ENCODE data around the gene CCZ1.
"Not testable (repeated sequence)": the region's sequence is repeated elsewhere in the genome, so short reads cannot be mapped to it uniquely, and the experiment has no call there.

CCZ1 gene

GRCh38 chr7:5898480-5899224 is at the start of gene CCZ1:
TSS of gene CCZ1 (plus strand) at chr7:5898733. CDS start at chr7:5898800, 67 bp downstream.
- DNase-seq (ENCODE audit: low read depth in 3 of 3), result peak in 2 of 3 experiments; percentile 54 to 68

- no peak for DNase-seq (ENCODE audit: low read depth in 3 of 3)
Observed at GRCh38 chr7:5850944-5851343, 47.6 kb upstream of the CCZ1 start.

- DNase-seq (ENCODE audit: low read depth in 3 of 3), result no peak
Observed at GRCh38 chr7:5854738-5855137, 43.8 kb upstream of the CCZ1 start.

GRCh38 chr7:5857041-5857575 is 41.4 kb upstream of the CCZ1 start:
- not testable (repeated sequence) for DNase-seq (ENCODE audit: low read depth in 3 of 3)

GRCh38 chr7:5858494-5858893 is 40.0 kb upstream of the CCZ1 start:
- DNase-seq (ENCODE audit: low read depth in 3 of 3), result peak in 1 of 3 experiments; percentile 9

GRCh38 chr7:5861281-5861680 is 37.3 kb upstream of the CCZ1 start:
- DNase-seq (ENCODE audit: low read depth in 3 of 3), result not testable (repeated sequence)

- DNase-seq (ENCODE audit: low read depth in 3 of 3), result not testable (repeated sequence)
Observed at GRCh38 chr7:5862753-5863366, 35.7 kb upstream of the CCZ1 start.

GRCh38 chr7:5865279-5865931 is 33.1 kb upstream of the CCZ1 start:
- not testable (repeated sequence) for DNase-seq (ENCODE audit: low read depth in 3 of 3)

- no peak for DNase-seq (ENCODE audit: low read depth in 3 of 3)
Observed at GRCh38 chr7:5867060-5867459, 31.5 kb upstream of the CCZ1 start.

GRCh38 chr7:5868928-5869341 is 29.6 kb upstream of the CCZ1 start:
- not testable (repeated sequence) for DNase-seq (ENCODE audit: low read depth in 3 of 3)

GRCh38 chr7:5869691-5870090 is 28.8 kb upstream of the CCZ1 start:
- DNase-seq (ENCODE audit: low read depth in 3 of 3), result no peak

GRCh38 chr7:5870311-5870710 is 28.2 kb upstream of the CCZ1 start:
- no peak for DNase-seq (ENCODE audit: low read depth in 3 of 3)

GRCh38 chr7:5872326-5872725 is 26.2 kb upstream of the CCZ1 start:
- no peak for DNase-seq (ENCODE audit: low read depth in 3 of 3)

GRCh38 chr7:5879591-5879990 is 18.9 kb upstream of the CCZ1 start:
- not testable (repeated sequence) for DNase-seq (ENCODE audit: low read depth in 3 of 3)

GRCh38 chr7:5880106-5880505 is 18.4 kb upstream of the CCZ1 start:
- DNase-seq (ENCODE audit: low read depth in 3 of 3), result not testable (repeated sequence)

- DNase-seq (ENCODE audit: low read depth in 3 of 3), result not testable (repeated sequence)
Observed at GRCh38 chr7:5884431-5884830, 14.1 kb upstream of the CCZ1 start.

- DNase-seq (ENCODE audit: low read depth in 3 of 3), result not testable (repeated sequence)
Observed at GRCh38 chr7:5888021-5888420, 10.5 kb upstream of the CCZ1 start.

- not testable (repeated sequence) for DNase-seq (ENCODE audit: low read depth in 3 of 3)
Observed at GRCh38 chr7:5890244-5890643, 8.3 kb upstream of the CCZ1 start.

- no peak for DNase-seq (ENCODE audit: low read depth in 3 of 3)
Observed at GRCh38 chr7:5892498-5892897, 6.0 kb upstream of the CCZ1 start.

GRCh38 chr7:5897369-5897919 is 1.1 kb upstream of the CCZ1 start:
- DNase-seq (ENCODE audit: low read depth in 3 of 3), result not testable (repeated sequence)

GRCh38 chr7:5903002-5903401 is 4.5 kb downstream of the CCZ1 start:
- DNase-seq (ENCODE audit: low read depth in 3 of 3), result not testable (repeated sequence)

GRCh38 chr7:5904726-5905125 is 6.2 kb downstream of the CCZ1 start:
- DNase-seq (ENCODE audit: low read depth in 3 of 3), result not testable (repeated sequence)
